ENCODE measurements around the gene ANKZF1. TPM values are rescaled to one million over a fixed set of nuclear protein-coding genes. Genes with fewer than 3 reads are reported as not detected.

The ANKZF1 gene
- total and polyA plus RNA-seq, 10 of the 15 experiments (the other 5 are each of a cell fraction or from before 2014, with no cell fraction given): 3.1 to 104 (median 35.0) TPM

- TF ChIP-seq SMAD1 (IDR thresholded peaks at IDR 0.05; ENCODE audit: low read depth, partially characterized antibody) (no peak), SIN3A (IDR thresholded peaks at IDR 0.05; ENCODE audit: low read depth, low read length) (no peak), BRCA1 (IDR thresholded peaks at IDR 0.05; ENCODE audit: low read depth, low read length) (no peak), IRF3 (IDR thresholded peaks at IDR 0.05) (no peak), FOXK2 (IDR thresholded peaks at IDR 0.05) (no peak)
These were observed 4.7 kb downstream of the ANKZF1 start (continued) for GRCh38 chr2:219234331-219234730.

GRCh38 chr2:219243291-219243761, 13.7 kb downstream of the ANKZF1 start:
- intact Hi-C loops (cut with micrococcal nuclease; ENCODE audit: unreplicated experiment): no loop called here
- Histone ChIP-seq H4K20me1 (ENCODE audit: control insufficient read depth, insufficient read depth) (no peaks in the 10 kb centered on the region), H3K27ac (ENCODE audit: control insufficient read depth, insufficient read depth) (no peak overlapping the region), H3K9ac (ENCODE audit: control insufficient read depth, insufficient read depth, low read length) (no peak overlapping the region), H2AFZ (ENCODE audit: control insufficient read depth, low read depth, low read length) (no peak overlapping the region), H3K9me3 (replicated peaks; ENCODE audit: control insufficient read depth, insufficient read depth, low read length) (no peaks in the 10 kb centered on the region), H3K27me3 (replicated peaks in 1 of 2; ENCODE audit: control insufficient read depth in 2 of 2, insufficient read depth in 2 of 2, low read length in 1 of 2) (no peaks in the 10 kb centered on the region), H3K36me3 (ENCODE audit: control insufficient read depth in 2 of 2, insufficient read depth in 2 of 2, low read length in 1 of 2) (peaks cover 3 to 10% of the 10 kb centered on the region in 2 experiments; a peak in 3 of 4 replicates), H3K4me2 (ENCODE audit: control insufficient read depth, insufficient read depth) (no peak overlapping the region), H3K4me1 (ENCODE audit: control insufficient read depth, insufficient read depth, low read length) (peaks cover 28% of the 10 kb centered on the region), H3K79me2 (ENCODE audit: control insufficient read depth, insufficient read depth, low read length) (peaks cover 16% of the 10 kb centered on the region), H3K4me3 (no peak overlapping the region)
- 72% methylated on average over 27 of the region's 28 CpGs for WGBS (ENCODE audit: insufficient coverage, insufficient replicate concordance, low lambda C conversion rate, missing lambda C conversion rate)
- RAD21 ChIA-PET (ENCODE audit: unreplicated experiment): no interaction called here
- ATAC-seq (no peak), FAIRE-seq (no peak), DNase-seq (ENCODE audit: low read depth, low spot score) (no peak)
- SMC1A ChIA-PET (ENCODE audit: uncharacterized antibody, unreplicated experiment): interaction anchor here (1.2 kb wide), 1 partner anchor 11 kb away, joined by 3 read pairs; no protein-coding TSS in a partner anchor
- in situ Hi-C loops (cut with MboI): no loop called here
- CTCF ChIA-PET: interaction anchor here (1.0 to 3.4 kb wide), 2 partner anchors 10 to 51 kb away, joined by 3 to 27 read pairs; partner anchors contain the start of gene TUBA4B
- BruUV-seq (replicated peaks): no TSS peak
- TF ChIP-seq E2F4 (IDR thresholded peaks at IDR 0.05; ENCODE audit: low read depth, low read length) (no peak), USF1 (IDR thresholded peaks at IDR 0.05; ENCODE audit: borderline replicate concordance, extremely low read length, insufficient read depth, low read depth, low read length) (peak; percentile 9), STAT1 (conservative IDR thresholded peaks at IDR 0.05) (no peak)
- POLR2A ChIA-PET: interaction anchor here (3.0 kb wide), 1 partner anchor 67 kb away, joined by 17 read pairs; the partner anchor contains the start of gene CNPPD1
